BE2C (cell line): ENCODE data around the gene WRAP53.

Experiments
- DNase-seq: peaks from one replicate; pipeline ENCODE4 v3.0.0-alpha.2; 2020
- H3K27me3 ChIP-seq: fragments of 250-450 bp; sonication (Bioruptor Pico); 2 replicates; pipeline ENCODE4 v1.5.1; 2020; ENCODE audit warnings: mild to moderate bottlenecking
- H3K36me3 ChIP-seq: fragments of 250-450 bp; sonication (Bioruptor Pico); 2 replicates; pipeline ENCODE4 v1.5.1; 2020; ENCODE audit warnings: mild to moderate bottlenecking
- H3K4me1 ChIP-seq: fragments of 250-450 bp; sonication (Bioruptor Pico); 2 replicates; pipeline ENCODE4 v1.5.1; 2020
- H3K4me3 ChIP-seq: 2 replicates; pipeline ENCODE4 v1.5.1; 2011; ENCODE audit warnings: low read depth, low read length
- H3K9me3 ChIP-seq: fragments of 250-450 bp; sonication (Bioruptor Pico); 2 replicates; pipeline ENCODE4 v1.5.1; 2020
- CTCF ChIP-seq: IDR thresholded peaks from 2 replicates; pipeline ENCODE4 v1.5.1; 2012; ENCODE audit warnings: mild to moderate bottlenecking, low read depth, low read length

Gene WRAP53

DNA sequence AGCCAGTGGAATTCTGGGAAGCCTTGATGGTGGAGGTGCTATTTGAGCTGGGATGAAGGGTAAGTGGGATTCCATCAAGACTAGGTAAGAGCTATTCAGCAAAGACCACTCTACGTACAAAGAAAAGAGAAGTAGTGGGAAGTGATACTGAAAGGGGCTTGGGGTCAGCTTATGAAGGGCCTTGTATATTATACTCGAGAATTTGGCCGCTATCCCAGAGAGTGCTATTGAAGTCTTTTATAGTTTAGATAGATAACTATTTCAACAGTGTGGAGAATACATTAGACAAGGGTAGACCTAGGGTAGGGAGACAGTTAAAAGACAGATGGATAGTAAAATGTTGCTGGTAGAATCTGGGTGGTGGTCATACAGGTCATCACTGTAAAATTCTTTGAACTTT is 39.6 kb downstream of the WRAP53 start:
- Histone ChIP-seq H3K9me3 (no peaks in the 10 kb centered on the region), H3K36me3 (no peaks in the 10 kb centered on the region), H3K27me3 (no peaks in the 10 kb centered on the region), H3K4me3 (no peak overlapping the region), H3K4me1 (no peaks in the 10 kb centered on the region)
- TF ChIP-seq CTCF = no peak
- DNase-seq = no peak

- TF ChIP-seq CTCF = no peak
These were observed 41.5 kb downstream of the WRAP53 start for GRCh38 chr17:7729816-7730215.

GRCh38 chr17:7732981-7733539 is 44.8 kb downstream of the WRAP53 start:
- Histone ChIP-seq H3K9me3 (no peaks in the 10 kb centered on the region), H3K4me3 (no peak overlapping the region), H3K36me3 (no peaks in the 10 kb centered on the region), H3K27me3 (peaks cover 4% of the 10 kb centered on the region; the same call in 1 of the 2 replicates), H3K4me1 (no peaks in the 10 kb centered on the region)
- no peak for DNase-seq
- TF ChIP-seq CTCF = no peak

More at GRCh38 chr17:7729816-7730215, 41.5 kb downstream of the WRAP53 start:
- no peak for DNase-seq
- no peaks in the 10 kb centered on the region for H3K4me1 ChIP-seq
- H3K9me3 ChIP-seq = no peaks in the 10 kb centered on the region
- H3K4me3 ChIP-seq = no peak overlapping the region
- H3K27me3 ChIP-seq = no peaks in the 10 kb centered on the region
- H3K36me3 ChIP-seq = no peaks in the 10 kb centered on the region

DNA sequence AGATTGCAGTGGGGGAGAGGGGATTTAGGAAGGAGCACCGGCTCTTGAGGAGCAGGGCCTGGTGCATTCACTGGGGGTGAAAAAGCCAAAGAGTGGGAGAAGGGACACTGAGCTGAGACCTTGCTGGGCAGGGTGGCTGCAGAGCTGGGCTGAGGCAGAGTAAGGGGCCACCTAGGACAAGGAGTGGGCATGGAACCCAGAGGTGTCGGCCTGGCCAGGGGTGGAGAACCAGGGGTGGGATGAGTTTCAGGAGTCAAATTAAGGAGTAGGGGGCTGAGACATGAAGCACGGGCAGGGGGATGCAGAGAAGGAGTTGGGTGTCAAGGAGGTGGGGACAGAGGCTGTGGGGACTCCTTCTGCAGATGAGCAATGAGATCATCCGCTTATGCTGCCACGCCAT is 49.3 kb downstream of the WRAP53 start:
- Histone ChIP-seq H3K36me3 (no peaks in the 10 kb centered on the region), H3K9me3 (no peaks in the 10 kb centered on the region), H3K27me3 (peaks cover 9% of the 10 kb centered on the region), H3K4me1 (no peaks in the 10 kb centered on the region), H3K4me3 (no peak overlapping the region)
- no peak for DNase-seq
- TF ChIP-seq CTCF = no peak

- TF ChIP-seq CTCF = no peak
- no peak for DNase-seq
- peaks cover 9% of the 10 kb centered on the region for H3K27me3 ChIP-seq
These were observed 51.5 kb downstream of the WRAP53 start for GRCh38 chr17:7739746-7740145.

GRCh38 chr17:7740481-7741001 is 52.3 kb downstream of the WRAP53 start:
- TF ChIP-seq CTCF = no peak
- Histone ChIP-seq H3K4me1 (no peaks in the 10 kb centered on the region), H3K4me3 (peak overlapping the region; percentile 51), H3K27me3 (peaks cover 9% of the 10 kb centered on the region), H3K36me3 (no peaks in the 10 kb centered on the region), H3K9me3 (no peaks in the 10 kb centered on the region)
- DNase-seq = peak; percentile 22

More at GRCh38 chr17:7739746-7740145, 51.5 kb downstream of the WRAP53 start:
- H3K4me3 ChIP-seq = no peak overlapping the region
- H3K36me3 ChIP-seq = no peaks in the 10 kb centered on the region
- no peaks in the 10 kb centered on the region for H3K9me3 ChIP-seq
- no peaks in the 10 kb centered on the region for H3K4me1 ChIP-seq
